Ovary (tissue), 9 donors: Measurements from ENCODE around the gene CMA1. TPM values are rescaled to one million over a fixed set of nuclear protein-coding genes. Genes with fewer than 3 reads are reported as not detected.
"Not testable (repeated sequence)": the region's sequence is repeated elsewhere in the genome, so short reads cannot be mapped to it uniquely, and the experiment has no call there.

Source experiments
- DNase-seq, 5 donors: peaks; one replicate each; pipeline ENCODE4 v3.0.0-alpha.2; 2019 to 2020
- H3K27ac ChIP-seq, 2 donors: fragments of 200-600 bp; one replicate each; pipeline versions ENCODE4 v1.5.1 to v1.8.0; 2019 to 2022
- H3K27me3 ChIP-seq: fragments of 200-600 bp; one replicate; pipeline ENCODE4 v1.8.0; 2022
- H3K36me3 ChIP-seq: fragments of 200-600 bp; sonication (generic); one replicate; pipeline ENCODE4 v1.5.1; 2019
- H3K4me1 ChIP-seq: one replicate; pipeline ENCODE4 v1.8.1; 2013; ENCODE audit warnings: mild to moderate bottlenecking, moderate library complexity; ENCODE audit not compliant: insufficient read depth
- H3K4me3 ChIP-seq: fragments of 200-600 bp; sonication (generic); one replicate; pipeline ENCODE4 v1.5.1; 2017
- H3K9me3 ChIP-seq, 2 donors: fragments of 200-600 bp in 1 of 2; sonication (generic) in 1 of 2; one replicate each; pipeline versions ENCODE4 v1.5.1 to v1.8.1; 2013 to 2019; ENCODE audit warnings: mild to moderate bottlenecking in 1 of 2, moderate library complexity in 1 of 2
- EP300 ChIP-seq: sonication (generic); formaldehyde crosslinking; IDR thresholded peaks from one replicate; pipeline ENCODE4 v1.6.1; 2017; ENCODE audit warnings: antibody characterized with exemption
- POLR2A ChIP-seq: fragments of 450-650 bp; IDR thresholded peaks from one replicate; pipeline ENCODE4 v1.6.1; 2017; ENCODE audit warnings: antibody characterized with exemption, mild to moderate bottlenecking, moderate library complexity
- WGBS, 3 donors: extraction: QIAGEN DNeasy Blood & Tissue Kit in 1 of 3; methylation state at CpG; one replicate each; pipeline versions ENCODE4 v1.1.5 to v1.1.7; 2013 to 2017; 5-methylcytosine and 5-hydroxymethylcytosine counted together
- intact Hi-C, 4 donors: fragments of 100-400 bp; cut with DNase I; formaldehyde crosslinking; loops; one replicate each; pipeline versions ENCODE4 v1.11.0 to v1.15.1; 2022 to 2023
- polyA plus RNA-seq, 2 donors: library from polyadenylated mRNA; stranded (reverse); fragments of 200-250 nt in 1 of 2; fragments of 350-450 nt in 1 of 2; fragmentation: Illumina TruSeq in 1 of 2; extraction: RNeasy Lipid Tissue Mini Kit (QIAGEN cat#74804) in 1 of 2; gene quantifications; one replicate each; pipeline ENCODE4 v1.2.3, GENCODE V29; 2013 to 2014
- total RNA-seq, 7 donors: library from RNA; depleted of rRNA in 2 of 7; stranded (reverse); fragments of >200 nt in 2 of 7; fragmentation: NEBNext Ultra II Directional in 3 of 7; extraction: Animal tissue kit (Norgen Biotek cat#: 25700) in 3 of 7; gene quantifications; one replicate each; pipeline versions ENCODE4 v1.1.0 to v1.2.4, GENCODE V29; 2016 to 2023
- TF ChIP-seq, protein P1 (sequence below), 3 donors: fragments of 450-650 bp in 2 of 3; fragments of 200-600 bp in 1 of 3; IDR thresholded peaks; one replicate each; pipeline versions ENCODE4 v1.5.1 to v1.8.0; 2016 to 2022; ENCODE audit warnings: antibody characterized with exemption in 3 of 3, mild to moderate bottlenecking in 1 of 3
- donor health status: DM: no; HTN: no; CAD: no; lungs with moderate emphysema.
- donor health status: DM: no; HTN: no; CAD: no.
- donor health status: Bipolar disorder and iron deficiency.
- donor health status: DM: yes; HTN: yes; CAD: no.
- donor health status: DM: no; HTN: no; CAD: no.
- donor health status: DM: yes; HTN: yes; CAD: no.

The CMA1 gene
- total and polyA plus RNA-seq, 9 donors: 0.27 to 4.6 (median 0.50) TPM; not detected in 5

DNA sequence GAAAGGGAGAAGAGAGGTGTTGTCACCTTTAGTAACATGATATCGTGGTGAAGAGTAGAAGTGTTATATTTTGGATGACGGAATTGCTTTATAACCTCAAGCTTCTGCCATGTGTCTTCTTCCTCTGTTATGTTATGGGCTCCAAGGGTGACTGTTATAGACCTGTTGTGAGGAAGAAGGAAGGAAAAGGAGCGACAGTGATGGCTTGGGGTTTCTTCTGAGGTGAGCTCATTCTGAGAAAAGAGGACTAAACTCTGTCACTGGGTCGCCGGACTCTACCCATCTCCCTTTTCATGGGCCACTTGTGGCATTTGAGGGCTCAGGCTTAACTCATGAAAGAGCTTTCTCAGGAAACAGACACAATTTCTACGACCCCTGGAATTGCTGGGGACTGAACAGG, 1.6 kb downstream of the CMA1 start:
- no peak overlapping the region for H3K27ac ChIP-seq
- H3K4me3 ChIP-seq: no peak overlapping the region
- DNase-seq: no peak
- no peaks in the 10 kb centered on the region for H3K4me1 ChIP-seq
- H3K9me3 ChIP-seq: no peaks in the 10 kb centered on the region
- no peaks in the 10 kb centered on the region for H3K27me3 ChIP-seq
- no peaks in the 10 kb centered on the region for H3K36me3 ChIP-seq
- intact Hi-C loops: no loop called here
- WGBS, 3 donors: 78% methylated on average over 6 of the region's 6 CpGs
- TF ChIP-seq, protein P1, sequence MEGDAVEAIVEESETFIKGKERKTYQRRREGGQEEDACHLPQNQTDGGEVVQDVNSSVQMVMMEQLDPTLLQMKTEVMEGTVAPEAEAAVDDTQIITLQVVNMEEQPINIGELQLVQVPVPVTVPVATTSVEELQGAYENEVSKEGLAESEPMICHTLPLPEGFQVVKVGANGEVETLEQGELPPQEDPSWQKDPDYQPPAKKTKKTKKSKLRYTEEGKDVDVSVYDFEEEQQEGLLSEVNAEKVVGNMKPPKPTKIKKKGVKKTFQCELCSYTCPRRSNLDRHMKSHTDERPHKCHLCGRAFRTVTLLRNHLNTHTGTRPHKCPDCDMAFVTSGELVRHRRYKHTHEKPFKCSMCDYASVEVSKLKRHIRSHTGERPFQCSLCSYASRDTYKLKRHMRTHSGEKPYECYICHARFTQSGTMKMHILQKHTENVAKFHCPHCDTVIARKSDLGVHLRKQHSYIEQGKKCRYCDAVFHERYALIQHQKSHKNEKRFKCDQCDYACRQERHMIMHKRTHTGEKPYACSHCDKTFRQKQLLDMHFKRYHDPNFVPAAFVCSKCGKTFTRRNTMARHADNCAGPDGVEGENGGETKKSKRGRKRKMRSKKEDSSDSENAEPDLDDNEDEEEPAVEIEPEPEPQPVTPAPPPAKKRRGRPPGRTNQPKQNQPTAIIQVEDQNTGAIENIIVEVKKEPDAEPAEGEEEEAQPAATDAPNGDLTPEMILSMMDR (IDR thresholded peaks at IDR 0.05): no peak
- TF ChIP-seq POLR2A (no peak), EP300 (no peak)

DNA sequence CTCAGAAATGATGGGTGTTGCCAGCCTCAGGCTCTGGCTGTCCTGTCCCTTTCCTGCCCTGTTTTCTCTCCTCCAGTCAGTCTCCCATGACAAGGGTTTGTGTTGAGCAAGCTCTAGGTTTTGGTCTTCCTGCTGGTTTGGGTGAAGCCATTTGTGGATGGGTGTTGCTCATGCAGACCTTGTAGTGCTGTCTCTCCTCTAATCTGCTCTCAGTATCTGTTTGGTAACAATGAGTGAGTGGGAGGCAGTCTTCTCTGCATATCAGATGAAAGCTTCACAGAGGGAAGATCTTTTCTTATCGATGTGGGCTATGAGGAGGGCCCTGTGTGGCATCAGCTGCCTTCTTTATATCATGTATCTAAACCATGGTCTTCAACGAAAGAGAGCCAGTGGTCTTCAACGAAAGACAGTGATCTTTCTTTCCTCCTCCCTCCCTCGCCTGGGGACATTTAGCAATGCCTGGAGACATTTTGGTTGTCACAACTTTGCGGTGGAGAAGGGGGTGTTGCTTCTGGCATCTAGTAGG, 3.6 kb downstream of the CMA1 start:
- Histone ChIP-seq H3K9me3 (no peaks in the 10 kb centered on the region), H3K36me3 (no peaks in the 10 kb centered on the region), H3K4me1 (no peaks in the 10 kb centered on the region), H3K4me3 (no peak overlapping the region), H3K27me3 (no peaks in the 10 kb centered on the region), H3K27ac (no peak overlapping the region)
- no peak for DNase-seq
- 73 to 77% (median 75%) methylated on average over 5 of the region's 5 CpGs for WGBS, 3 donors
- intact Hi-C loops: no loop called here
- TF ChIP-seq POLR2A: no peak
- no peak for TF ChIP-seq EP300
- TF ChIP-seq, protein P1 (IDR thresholded peaks at IDR 0.05): no peak

DNA sequence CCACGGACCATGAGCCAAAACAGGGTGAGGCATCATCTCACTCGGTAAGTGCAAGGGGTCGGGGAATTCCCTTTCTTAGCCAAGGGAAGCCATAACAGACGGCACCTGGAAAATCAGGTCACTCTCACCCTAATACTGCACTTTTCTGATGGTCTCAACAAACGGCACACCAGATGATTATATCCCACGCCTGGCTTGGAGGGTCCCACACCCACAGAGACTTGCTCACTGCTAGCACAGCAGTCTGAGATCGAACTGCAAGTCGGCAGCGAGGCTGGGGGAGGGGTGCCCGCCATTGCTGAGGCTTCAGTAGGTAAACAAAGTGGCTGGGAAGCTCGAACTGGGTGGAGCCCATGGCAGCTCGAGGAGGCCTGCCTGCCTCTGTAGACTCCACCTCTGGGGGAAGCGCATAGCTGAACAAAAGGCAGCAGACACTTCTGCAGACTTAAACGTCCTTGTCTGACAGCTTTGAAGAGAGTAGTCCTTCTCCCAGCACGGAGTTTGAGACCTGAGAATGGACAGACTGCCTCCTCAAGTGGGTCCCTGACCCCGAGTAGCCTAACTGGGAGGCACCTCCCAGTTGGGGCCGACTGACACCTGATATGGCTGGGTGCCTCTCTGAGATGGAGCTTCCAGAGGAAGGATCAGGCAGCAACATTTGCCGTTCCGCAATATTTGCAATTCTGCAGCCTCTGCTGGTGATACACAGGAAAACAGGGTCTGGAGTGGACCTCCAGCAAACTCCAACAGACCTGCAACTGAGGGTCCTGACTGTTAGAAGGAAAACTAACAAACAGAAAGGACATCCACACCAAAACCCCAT, 16.3 kb downstream of the CMA1 start:
- H3K4me3 ChIP-seq, H3K36me3 ChIP-seq, H3K4me1 ChIP-seq, intact Hi-C loops, H3K27me3 ChIP-seq, DNase-seq, H3K27ac ChIP-seq, H3K9me3 ChIP-seq: not testable (repeated sequence)
- 75 to 78% (median 78%) methylated on average over 19 of the region's 19 CpGs for WGBS, 3 donors

DNA sequence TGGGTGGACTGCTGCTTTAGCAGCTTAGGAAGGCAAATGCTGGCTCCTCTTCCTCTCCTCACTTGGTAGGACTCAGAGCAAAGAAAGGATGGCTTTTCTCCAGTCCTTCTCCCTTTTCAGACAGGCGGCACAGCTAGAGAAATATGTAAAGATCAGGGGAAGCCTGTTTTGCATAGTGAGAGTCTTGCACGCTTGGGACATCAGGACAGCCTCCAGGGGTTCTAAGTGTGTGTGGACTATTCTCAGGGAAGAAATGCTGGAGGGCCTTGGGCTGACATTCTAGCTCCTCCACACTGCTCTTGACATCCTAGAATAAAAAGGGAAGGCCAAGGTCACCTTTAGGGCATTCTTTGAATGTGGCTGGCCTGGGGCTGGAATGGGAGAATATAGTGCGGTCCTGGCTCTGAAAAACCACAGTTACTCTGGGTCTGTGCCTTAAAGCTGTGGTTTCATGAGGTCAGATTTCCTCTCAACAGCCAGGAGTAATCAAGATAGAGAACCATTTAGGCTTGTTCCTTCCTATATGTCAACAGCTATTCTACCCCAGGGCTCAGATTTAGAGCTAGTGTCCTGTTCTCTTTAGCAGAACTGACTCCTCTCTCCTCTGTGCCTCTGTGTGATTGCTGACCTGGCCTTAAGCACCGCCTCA, 24.3 kb downstream of the CMA1 start:
- 62 to 66% (median 62%) methylated on average over 4 of the region's 4 CpGs for WGBS, 3 donors

DNA sequence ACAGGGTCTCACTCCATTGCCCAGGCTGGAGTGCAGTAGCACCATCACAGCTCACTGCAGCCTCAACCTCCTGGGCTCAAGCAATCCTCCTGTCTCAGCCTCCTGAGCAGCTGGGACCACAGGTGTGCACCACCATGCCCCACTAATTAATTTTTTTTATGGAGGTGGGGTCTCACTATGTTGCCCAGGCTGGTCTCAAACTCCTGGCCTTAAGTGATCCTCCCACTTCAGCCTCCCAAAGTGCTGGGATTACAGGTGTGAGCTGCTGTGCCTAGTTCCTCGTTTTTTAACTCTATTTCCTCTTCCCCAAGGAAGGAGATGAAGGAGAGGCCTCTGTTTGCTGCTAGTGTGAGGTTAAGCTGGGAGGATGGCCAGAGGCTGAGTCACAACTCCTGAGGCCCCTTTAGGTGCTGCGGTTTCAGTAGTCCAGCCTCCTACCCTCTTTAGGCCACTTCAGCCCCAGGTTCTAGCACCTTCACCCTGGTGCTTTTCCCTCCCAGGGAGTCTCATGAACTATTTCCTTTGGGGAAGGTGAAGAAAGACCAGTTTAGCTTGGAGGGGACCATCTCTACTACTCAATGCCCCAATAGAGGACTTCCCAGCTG, 25.3 kb downstream of the CMA1 start:
- H3K27ac ChIP-seq, H3K4me3 ChIP-seq, H3K36me3 ChIP-seq, H3K4me1 ChIP-seq, DNase-seq, H3K9me3 ChIP-seq, intact Hi-C loops, H3K27me3 ChIP-seq: not testable (repeated sequence)
- WGBS, 3 donors: 60 to 71% (median 67%) methylated on average over 2 of the region's 2 CpGs

More for the DNA sequence above, 24.3 kb downstream of the CMA1 start:
- no peak for DNase-seq
- Histone ChIP-seq H3K4me3 (no peak overlapping the region), H3K27me3 (no peaks in the 10 kb centered on the region), H3K4me1 (no peaks in the 10 kb centered on the region), H3K27ac (no peak overlapping the region), H3K9me3 (no peaks in the 10 kb centered on the region), H3K36me3 (no peaks in the 10 kb centered on the region)
- TF ChIP-seq, protein P1 (IDR thresholded peaks at IDR 0.05): no peak
- TF ChIP-seq EP300 (no peak), POLR2A (no peak)
- intact Hi-C loops: no loop called here
